Astrocyte (in vitro differentiated cells and primary cell): Measurements from ENCODE around the gene CREB5. TPM values are rescaled to one million over a fixed set of nuclear protein-coding genes. Genes with fewer than 3 reads are reported as not detected.

Source experiments
- DNase-seq: peaks from one replicate; pipeline ENCODE4 v3.0.0-alpha.2; 2010; ENCODE audit warnings: low read depth
- FAIRE-seq: peaks from 2 replicates; lab custom pipeline; 2011; peaks lifted over from hg19 to GRCh38; lab: Jason Lieb, UNC
- H2AFZ ChIP-seq: 2 replicates; pipeline ENCODE4 v1.6.0; 2012; ENCODE audit warnings: low read depth, low read length, inconsistent platforms
- H3K27ac ChIP-seq: 2 replicates; pipeline ENCODE4 v1.5.1; 2011; ENCODE audit warnings: low read depth, low read length, inconsistent platforms
- H3K27me3 ChIP-seq: 2 replicates; pipeline ENCODE4 v1.6.0; 2011; ENCODE audit warnings: low read length, inconsistent platforms; ENCODE audit not compliant: insufficient read depth
- H3K36me3 ChIP-seq: 2 replicates; pipeline ENCODE4 v1.5.1; 2011; ENCODE audit warnings: low read length, inconsistent platforms; ENCODE audit not compliant: insufficient read depth
- H3K4me1 ChIP-seq: 2 replicates; pipeline ENCODE4 v1.5.1; 2011; ENCODE audit warnings: low read length, inconsistent platforms; ENCODE audit not compliant: insufficient read depth
- H3K4me2 ChIP-seq: 2 replicates; pipeline ENCODE4 v1.6.0; 2012; ENCODE audit warnings: low read length, inconsistent platforms
- H3K4me3 ChIP-seq: 2 replicates; pipeline ENCODE4 v1.5.1; 2011; ENCODE audit warnings: low read depth, mild to moderate bottlenecking, low read length, inconsistent platforms; ENCODE audit not compliant: insufficient read depth
- H3K79me2 ChIP-seq: 2 replicates; pipeline ENCODE4 v1.6.0; 2012; ENCODE audit warnings: mild to moderate bottlenecking, low read length, inconsistent platforms; ENCODE audit not compliant: insufficient read depth
- H3K9ac ChIP-seq: 2 replicates; pipeline ENCODE4 v1.6.0; 2012; ENCODE audit warnings: mild to moderate bottlenecking, low read length, inconsistent platforms
- H3K9me3 ChIP-seq: 2 replicates; pipeline ENCODE4 v1.5.1; 2012; ENCODE audit warnings: low read depth, mild to moderate bottlenecking, low read length, inconsistent platforms; ENCODE audit not compliant: insufficient read depth
- H4K20me1 ChIP-seq: 2 replicates; pipeline ENCODE4 v1.6.0; 2012; ENCODE audit warnings: low read length, inconsistent platforms; ENCODE audit not compliant: insufficient read depth
- H3K27ac Mint-ChIP-seq: one replicate; pipeline ENCODE4 v1.8.0; 2021; ENCODE audit warnings: mild to moderate bottlenecking, mixed read lengths; ENCODE audit not compliant: unreplicated experiment
- H3K27me3 Mint-ChIP-seq: one replicate; pipeline ENCODE4 v1.8.0; 2021; ENCODE audit warnings: low read depth, mixed read lengths; ENCODE audit not compliant: unreplicated experiment
- H3K36me3 Mint-ChIP-seq: one replicate; pipeline ENCODE4 v1.8.0; 2021; ENCODE audit warnings: low read depth, mixed read lengths; ENCODE audit not compliant: unreplicated experiment
- H3K4me1 Mint-ChIP-seq: one replicate; pipeline ENCODE4 v1.8.0; 2021; ENCODE audit warnings: low read depth, mixed read lengths; ENCODE audit not compliant: unreplicated experiment
- H3K4me3 Mint-ChIP-seq: one replicate; pipeline ENCODE4 v1.8.0; 2021; ENCODE audit warnings: mild to moderate bottlenecking, moderate library complexity, mixed read lengths; ENCODE audit not compliant: unreplicated experiment
- H3K9me3 Mint-ChIP-seq: one replicate; pipeline ENCODE4 v1.8.0; 2021; ENCODE audit warnings: mild to moderate bottlenecking, mixed read lengths; ENCODE audit not compliant: unreplicated experiment
- EZH2 ChIP-seq: IDR thresholded peaks from 2 replicates; pipeline ENCODE4 v1.6.1; 2012; ENCODE audit warnings: mild to moderate bottlenecking, low read length, inconsistent platforms; ENCODE audit not compliant: insufficient read depth
- total RNA-seq: library from RNA; stranded (reverse); gene quantifications from 2 replicates; pipeline ENCODE4 v1.2.1, GENCODE V29; 2021
- TF ChIP-seq, protein P1 (sequence below): IDR thresholded peaks from 2 replicates; pipeline ENCODE4 v1.5.1; 2011; ENCODE audit warnings: low read depth, mild to moderate bottlenecking, inconsistent platforms, low read length, moderate library complexity; ENCODE audit not compliant: insufficient read depth

Gene CREB5
- total RNA-seq, 1 donor from 2014 or later, result 25.4 TPM

DNA sequence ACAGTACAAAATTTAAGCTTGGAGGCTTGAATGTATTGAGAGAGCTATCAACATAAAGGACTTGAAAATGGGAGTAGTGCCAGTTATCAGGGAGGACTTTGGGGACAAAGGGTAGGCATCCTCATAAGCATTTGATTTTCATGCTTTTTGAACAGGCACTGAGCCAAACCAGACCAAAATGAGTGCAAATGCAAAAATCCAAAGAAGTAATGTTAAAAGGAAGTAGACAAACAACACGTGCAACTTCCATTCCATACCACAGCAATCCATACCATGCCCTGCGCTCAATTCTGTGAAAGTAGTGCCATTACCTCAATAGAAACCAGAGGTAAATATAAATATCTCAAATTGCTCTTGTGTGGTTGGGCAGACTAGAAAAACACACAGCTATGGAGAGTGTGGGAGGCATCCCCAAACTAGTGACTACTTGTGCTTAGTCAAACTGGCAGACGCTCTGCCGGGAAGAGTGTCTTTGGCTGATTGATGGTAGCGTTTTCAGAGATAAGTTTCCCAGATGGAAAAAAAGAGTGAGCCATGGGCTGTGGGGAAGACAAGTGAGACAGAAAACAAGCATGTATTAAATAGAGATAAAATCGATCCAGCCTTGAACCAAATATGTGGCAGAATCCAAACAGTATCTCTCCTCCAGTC is 161.5 kb downstream of the CREB5 start:
- no peak overlapping the region for H3K9ac ChIP-seq
- peak; percentile 91 for DNase-seq

GRCh38 chr7:28575241-28575643 is 162.9 kb downstream of the CREB5 start:
- H3K4me2 ChIP-seq, result peak overlapping the region; percentile 21
- H3K4me3 Mint-ChIP-seq, result no peak overlapping the region
- no peak for FAIRE-seq

More for the DNA sequence above, 161.5 kb downstream of the CREB5 start:
- Histone ChIP-seq H3K27ac (no peak overlapping the region), H4K20me1 (peaks cover 3% of the 10 kb centered on the region), H3K9me3 (no peaks in the 10 kb centered on the region), H3K4me3 (no peak overlapping the region), H3K79me2 (no peaks in the 10 kb centered on the region), H3K4me2 (peak overlapping the region; percentile 34), H3K27me3 (no peaks in the 10 kb centered on the region), H2AFZ (no peak overlapping the region), H3K4me1 (peaks cover 31% of the 10 kb centered on the region), H3K36me3 (no peaks in the 10 kb centered on the region)
- no peak for TF ChIP-seq EZH2
- TF ChIP-seq, protein P1, sequence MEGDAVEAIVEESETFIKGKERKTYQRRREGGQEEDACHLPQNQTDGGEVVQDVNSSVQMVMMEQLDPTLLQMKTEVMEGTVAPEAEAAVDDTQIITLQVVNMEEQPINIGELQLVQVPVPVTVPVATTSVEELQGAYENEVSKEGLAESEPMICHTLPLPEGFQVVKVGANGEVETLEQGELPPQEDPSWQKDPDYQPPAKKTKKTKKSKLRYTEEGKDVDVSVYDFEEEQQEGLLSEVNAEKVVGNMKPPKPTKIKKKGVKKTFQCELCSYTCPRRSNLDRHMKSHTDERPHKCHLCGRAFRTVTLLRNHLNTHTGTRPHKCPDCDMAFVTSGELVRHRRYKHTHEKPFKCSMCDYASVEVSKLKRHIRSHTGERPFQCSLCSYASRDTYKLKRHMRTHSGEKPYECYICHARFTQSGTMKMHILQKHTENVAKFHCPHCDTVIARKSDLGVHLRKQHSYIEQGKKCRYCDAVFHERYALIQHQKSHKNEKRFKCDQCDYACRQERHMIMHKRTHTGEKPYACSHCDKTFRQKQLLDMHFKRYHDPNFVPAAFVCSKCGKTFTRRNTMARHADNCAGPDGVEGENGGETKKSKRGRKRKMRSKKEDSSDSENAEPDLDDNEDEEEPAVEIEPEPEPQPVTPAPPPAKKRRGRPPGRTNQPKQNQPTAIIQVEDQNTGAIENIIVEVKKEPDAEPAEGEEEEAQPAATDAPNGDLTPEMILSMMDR, result no peak
- Mint-ChIP-seq H3K9me3 (no peaks in the 10 kb centered on the region), H3K4me3 (no peak overlapping the region), H3K27ac (no peak overlapping the region), H3K36me3 (peaks cover 1% of the 10 kb centered on the region), H3K4me1 (peaks cover 32% of the 10 kb centered on the region), H3K27me3 (no peaks in the 10 kb centered on the region)
- FAIRE-seq, result no peak

More at GRCh38 chr7:28575241-28575643, 162.9 kb downstream of the CREB5 start:
- Histone ChIP-seq H3K27ac (no peak overlapping the region), H3K79me2 (no peaks in the 10 kb centered on the region), H2AFZ (no peak overlapping the region), H3K36me3 (no peaks in the 10 kb centered on the region), H3K4me1 (peaks cover 31% of the 10 kb centered on the region), H3K9ac (no peak overlapping the region), H3K4me3 (no peak overlapping the region), H3K9me3 (no peaks in the 10 kb centered on the region), H3K27me3 (no peaks in the 10 kb centered on the region), H4K20me1 (peaks cover 3% of the 10 kb centered on the region)
- TF ChIP-seq EZH2, result no peak
- TF ChIP-seq, protein P1, result no peak
- Mint-ChIP-seq H3K9me3 (no peaks in the 10 kb centered on the region), H3K27ac (no peak overlapping the region), H3K4me1 (peaks cover 37% of the 10 kb centered on the region), H3K27me3 (no peaks in the 10 kb centered on the region), H3K36me3 (peaks cover 1% of the 10 kb centered on the region)
- peak; percentile 54 for DNase-seq
